HepG2 (cell line): ENCODE data around the gene HSPA14. TPM values are rescaled to one million over a fixed set of nuclear protein-coding genes. Genes with fewer than 3 reads are reported as not detected.

Experiments used
- ASH2L ChIP-seq: fragments of 300-600, 200-600 bp; sonication (generic); IDR thresholded peaks from 2 replicates; pipeline ENCODE4 v1.7.0; 2017; ENCODE audit warnings: low read depth, mild to moderate bottlenecking, moderate library complexity, mixed read lengths, low read length; ENCODE audit not compliant: insufficient read length
- CBX5 ChIP-seq: sonication (generic); formaldehyde crosslinking; IDR thresholded peaks from 2 replicates; pipeline ENCODE4 v1.4.0; 2020; ENCODE audit warnings: missing genetic modification reagents, borderline replicate concordance
- DDIT3 ChIP-seq: sonication (generic); formaldehyde crosslinking; IDR thresholded peaks from 2 replicates; pipeline ENCODE4 v1.4.0; 2020; ENCODE audit warnings: mild to moderate bottlenecking, missing genetic modification reagents
- DZIP1 ChIP-seq: sonication (generic); formaldehyde crosslinking; IDR thresholded peaks from 2 replicates; pipeline ENCODE4 v1.5.0; 2020; ENCODE audit warnings: mild to moderate bottlenecking, missing genetic modification reagents
- E2F1 ChIP-seq: sonication (generic); formaldehyde crosslinking; IDR thresholded peaks from 2 replicates; pipeline ENCODE4 v1.5.0; 2020; ENCODE audit warnings: missing genetic modification reagents
- ELF1 ChIP-seq: sonication (generic); formaldehyde crosslinking; IDR thresholded peaks from 2 replicates; pipeline ENCODE4 v1.4.0; 2020; ENCODE audit warnings: missing genetic modification reagents
- GLI4 ChIP-seq: sonication (generic); formaldehyde crosslinking; IDR thresholded peaks from 2 replicates; pipeline ENCODE4 v1.5.1; 2020; ENCODE audit warnings: missing genetic modification reagents, mild to moderate bottlenecking, moderate library complexity, borderline replicate concordance
- HDAC6 ChIP-seq: fragments of 200-600 bp; sonication (generic); IDR thresholded peaks from 2 replicates; pipeline ENCODE4 v1.7.0; 2017; ENCODE audit warnings: mild to moderate bottlenecking, antibody characterized with exemption, low read length, low read depth
- KDM4B ChIP-seq: sonication (generic); formaldehyde crosslinking; IDR thresholded peaks from 2 replicates; pipeline ENCODE4 v1.4.0; 2020; ENCODE audit warnings: missing genetic modification reagents
- NFKB2 ChIP-seq: sonication (generic); formaldehyde crosslinking; IDR thresholded peaks from 2 replicates; pipeline ENCODE4 v1.4.0; 2020; ENCODE audit warnings: missing genetic modification reagents, borderline replicate concordance
- ZC3H13 ChIP-seq: sonication (generic); formaldehyde crosslinking; IDR thresholded peaks from 2 replicates; pipeline ENCODE4 v1.8.1; 2023; ENCODE audit warnings: mild to moderate bottlenecking, missing genetic modification reagents, moderate library complexity
- ZEB1 ChIP-seq: IDR thresholded peaks from 2 replicates; pipeline ENCODE4 v1.6.1; 2012; ENCODE audit warnings: mild to moderate bottlenecking, low read depth, inconsistent platforms; ENCODE audit not compliant: insufficient replicate concordance
- ZNF251 ChIP-seq: sonication (generic); formaldehyde crosslinking; IDR thresholded peaks from 2 replicates; pipeline ENCODE4 v1.9.0; 2021; ENCODE audit warnings: mild to moderate bottlenecking, missing genetic modification reagents
- ZNF274 ChIP-seq: sonication (generic); formaldehyde crosslinking; IDR thresholded peaks from 2 replicates; pipeline ENCODE4 v1.5.1; 2020; ENCODE audit warnings: mild to moderate bottlenecking, missing genetic modification reagents
- ZNF33A ChIP-seq: sonication (generic); formaldehyde crosslinking; IDR thresholded peaks from 2 replicates; pipeline ENCODE4 v1.5.1; 2020; ENCODE audit warnings: missing genetic modification reagents, mild to moderate bottlenecking, moderate library complexity, borderline replicate concordance
- ZNF615 ChIP-seq: sonication (generic); formaldehyde crosslinking; IDR thresholded peaks from 2 replicates; pipeline ENCODE4 v1.5.0; 2020; ENCODE audit warnings: mild to moderate bottlenecking, missing genetic modification reagents, borderline replicate concordance
- ZSCAN30 ChIP-seq: sonication (generic); formaldehyde crosslinking; IDR thresholded peaks from 2 replicates; pipeline ENCODE4 v1.5.0; 2020; ENCODE audit warnings: mild to moderate bottlenecking, missing genetic modification reagents
- polyA plus RNA-seq, 8 experiments: library from polyadenylated mRNA; depleted of rRNA in 3 of 8; stranded (reverse) in 7 of 8; unstranded in 1 of 8; fragments of >200 nt; fragmentation: Illumina TruSeq in 4 of 8; extraction: Trizol in 4 of 8; gene quantifications; 2 replicates each; pipeline versions ENCODE4 v1.2.1 to v1.2.3, GENCODE V29; 2011 to 2016; ENCODE audit warnings: low read depth in 4 of 8, missing spikeins in 1 of 8, mixed read lengths in 1 of 8; ENCODE audit not compliant: insufficient read depth in 1 of 8
- total RNA-seq, 5 experiments: library from RNA; depleted of rRNA; stranded (reverse); fragments of >200 nt; fragmentation: Illumina TruSeq; extraction: Trizol; gene quantifications; 2 replicates each; pipeline ENCODE4 v1.2.3, GENCODE V29; 2016; ENCODE audit warnings: low read depth in 1 of 5
- TF ChIP-seq, protein P1 (sequence below): sonication (generic); formaldehyde crosslinking; IDR thresholded peaks from 2 replicates; pipeline ENCODE4 v1.4.0; 2020; ENCODE audit warnings: missing genetic modification reagents
- TF ChIP-seq, protein P2 (sequence below): sonication (generic); formaldehyde crosslinking; IDR thresholded peaks from 2 replicates; pipeline ENCODE4 v1.4.0; 2020; ENCODE audit warnings: low read depth, missing genetic modification reagents

The HSPA14 gene
- total and polyA plus RNA-seq, 2 of the 13 experiments (the other 11 are each of a cell fraction or from before 2014, with no cell fraction given): 10.7 to 29.8 TPM

DNA sequence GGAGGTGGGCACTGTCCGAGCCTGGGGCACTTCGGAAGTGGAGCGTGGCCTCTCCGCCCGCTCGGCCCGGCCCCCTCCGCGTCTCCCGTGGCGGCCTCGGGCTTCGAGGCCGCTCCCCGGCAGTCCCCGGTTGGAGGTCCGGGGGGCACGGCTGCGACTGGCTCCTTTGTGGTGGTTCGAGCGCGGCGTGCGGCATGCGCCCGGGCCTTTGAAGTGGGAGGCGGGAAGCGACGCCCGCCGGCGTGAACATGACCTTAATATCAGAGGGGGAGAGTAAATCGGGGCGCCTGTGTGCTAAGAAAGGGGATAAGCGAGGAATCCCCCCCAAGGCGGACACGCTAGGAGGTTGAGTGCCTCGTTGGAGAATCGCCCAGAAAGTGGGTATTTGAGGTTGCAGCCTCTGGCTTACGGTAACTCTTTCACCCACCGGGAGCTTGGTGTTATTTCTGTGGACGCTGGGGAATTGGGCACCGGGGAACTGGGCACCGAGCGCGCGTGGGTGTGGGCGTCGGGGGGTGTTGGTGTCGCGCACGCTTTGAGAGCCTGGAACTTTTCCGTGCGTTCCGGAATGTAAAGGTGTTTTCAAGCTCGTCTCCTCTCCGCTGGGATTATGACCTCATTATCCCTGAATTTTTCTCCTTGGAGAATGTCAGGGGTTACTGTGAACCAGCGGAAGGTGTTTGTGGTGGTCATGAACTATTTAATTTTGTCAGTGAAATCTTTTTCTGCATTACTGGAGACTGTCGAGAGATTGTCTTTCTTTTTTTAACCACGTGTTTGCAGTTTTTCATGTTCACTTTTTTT, 41.2 kb downstream of the HSPA14 start (continued):
- TF ChIP-seq DDIT3 (CRISPR knock-in tag) (no peak), ZEB1 (no peak), ZNF615 (CRISPR knock-in tag) (no peak), ZC3H13 (CRISPR knock-in tag) (0 out of 2 replicates have a peak, but pooled peaks have one; percentile 72), HDAC6 (no peak), ASH2L (peak; percentile 12), DZIP1 (CRISPR knock-in tag) (peak; percentile 81; the same call in 1 of the 2 replicates), ZNF251 (no peak), ZSCAN30 (CRISPR knock-in tag) (no peak), E2F1 (CRISPR knock-in tag) (no peak), KDM4B (CRISPR knock-in tag) (no peak), ZNF274 (no peak), GLI4 (CRISPR knock-in tag) (0 out of 2 replicates have a peak, but pooled peaks have one; percentile 11), CBX5 (no peak), ZNF33A (CRISPR knock-in tag) (no peak), ELF1 (CRISPR knock-in tag) (no peak), NFKB2 (CRISPR knock-in tag) (0 out of 2 replicates have a peak, but pooled peaks have one; percentile 43)
- TF ChIP-seq, protein P1, sequence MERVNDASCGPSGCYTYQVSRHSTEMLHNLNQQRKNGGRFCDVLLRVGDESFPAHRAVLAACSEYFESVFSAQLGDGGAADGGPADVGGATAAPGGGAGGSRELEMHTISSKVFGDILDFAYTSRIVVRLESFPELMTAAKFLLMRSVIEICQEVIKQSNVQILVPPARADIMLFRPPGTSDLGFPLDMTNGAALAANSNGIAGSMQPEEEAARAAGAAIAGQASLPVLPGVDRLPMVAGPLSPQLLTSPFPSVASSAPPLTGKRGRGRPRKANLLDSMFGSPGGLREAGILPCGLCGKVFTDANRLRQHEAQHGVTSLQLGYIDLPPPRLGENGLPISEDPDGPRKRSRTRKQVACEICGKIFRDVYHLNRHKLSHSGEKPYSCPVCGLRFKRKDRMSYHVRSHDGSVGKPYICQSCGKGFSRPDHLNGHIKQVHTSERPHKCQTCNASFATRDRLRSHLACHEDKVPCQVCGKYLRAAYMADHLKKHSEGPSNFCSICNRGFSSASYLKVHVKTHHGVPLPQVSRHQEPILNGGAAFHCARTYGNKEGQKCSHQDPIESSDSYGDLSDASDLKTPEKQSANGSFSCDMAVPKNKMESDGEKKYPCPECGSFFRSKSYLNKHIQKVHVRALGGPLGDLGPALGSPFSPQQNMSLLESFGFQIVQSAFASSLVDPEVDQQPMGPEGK: no peak
- TF ChIP-seq, protein P2, sequence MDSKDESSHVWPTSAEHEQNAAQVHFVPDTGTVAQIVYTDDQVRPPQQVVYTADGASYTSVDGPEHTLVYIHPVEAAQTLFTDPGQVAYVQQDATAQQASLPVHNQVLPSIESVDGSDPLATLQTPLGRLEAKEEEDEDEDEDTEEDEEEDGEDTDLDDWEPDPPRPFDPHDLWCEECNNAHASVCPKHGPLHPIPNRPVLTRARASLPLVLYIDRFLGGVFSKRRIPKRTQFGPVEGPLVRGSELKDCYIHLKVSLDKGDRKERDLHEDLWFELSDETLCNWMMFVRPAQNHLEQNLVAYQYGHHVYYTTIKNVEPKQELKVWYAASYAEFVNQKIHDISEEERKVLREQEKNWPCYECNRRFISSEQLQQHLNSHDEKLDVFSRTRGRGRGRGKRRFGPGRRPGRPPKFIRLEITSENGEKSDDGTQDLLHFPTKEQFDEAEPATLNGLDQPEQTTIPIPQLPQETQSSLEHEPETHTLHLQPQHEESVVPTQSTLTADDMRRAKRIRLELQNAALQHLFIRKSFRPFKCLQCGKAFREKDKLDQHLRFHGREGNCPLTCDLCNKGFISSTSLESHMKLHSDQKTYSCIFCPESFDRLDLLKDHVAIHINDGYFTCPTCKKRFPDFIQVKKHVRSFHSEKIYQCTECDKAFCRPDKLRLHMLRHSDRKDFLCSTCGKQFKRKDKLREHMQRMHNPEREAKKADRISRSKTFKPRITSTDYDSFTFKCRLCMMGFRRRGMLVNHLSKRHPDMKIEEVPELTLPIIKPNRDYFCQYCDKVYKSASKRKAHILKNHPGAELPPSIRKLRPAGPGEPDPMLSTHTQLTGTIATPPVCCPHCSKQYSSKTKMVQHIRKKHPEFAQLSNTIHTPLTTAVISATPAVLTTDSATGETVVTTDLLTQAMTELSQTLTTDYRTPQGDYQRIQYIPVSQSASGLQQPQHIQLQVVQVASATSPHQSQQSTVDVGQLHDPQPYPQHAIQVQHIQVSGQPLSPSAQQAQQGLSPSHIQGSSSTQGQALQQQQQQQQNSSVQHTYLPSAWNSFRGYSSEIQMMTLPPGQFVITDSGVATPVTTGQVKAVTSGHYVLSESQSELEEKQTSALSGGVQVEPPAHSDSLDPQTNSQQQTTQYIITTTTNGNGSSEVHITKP (CRISPR knock-in tag): no peak
